ENCODE data around the gene C18orf63.
"Not testable (repeated sequence)": the region's sequence is repeated elsewhere in the genome, so short reads cannot be mapped to it uniquely, and the experiment has no call there.

The C18orf63 gene

DNA sequence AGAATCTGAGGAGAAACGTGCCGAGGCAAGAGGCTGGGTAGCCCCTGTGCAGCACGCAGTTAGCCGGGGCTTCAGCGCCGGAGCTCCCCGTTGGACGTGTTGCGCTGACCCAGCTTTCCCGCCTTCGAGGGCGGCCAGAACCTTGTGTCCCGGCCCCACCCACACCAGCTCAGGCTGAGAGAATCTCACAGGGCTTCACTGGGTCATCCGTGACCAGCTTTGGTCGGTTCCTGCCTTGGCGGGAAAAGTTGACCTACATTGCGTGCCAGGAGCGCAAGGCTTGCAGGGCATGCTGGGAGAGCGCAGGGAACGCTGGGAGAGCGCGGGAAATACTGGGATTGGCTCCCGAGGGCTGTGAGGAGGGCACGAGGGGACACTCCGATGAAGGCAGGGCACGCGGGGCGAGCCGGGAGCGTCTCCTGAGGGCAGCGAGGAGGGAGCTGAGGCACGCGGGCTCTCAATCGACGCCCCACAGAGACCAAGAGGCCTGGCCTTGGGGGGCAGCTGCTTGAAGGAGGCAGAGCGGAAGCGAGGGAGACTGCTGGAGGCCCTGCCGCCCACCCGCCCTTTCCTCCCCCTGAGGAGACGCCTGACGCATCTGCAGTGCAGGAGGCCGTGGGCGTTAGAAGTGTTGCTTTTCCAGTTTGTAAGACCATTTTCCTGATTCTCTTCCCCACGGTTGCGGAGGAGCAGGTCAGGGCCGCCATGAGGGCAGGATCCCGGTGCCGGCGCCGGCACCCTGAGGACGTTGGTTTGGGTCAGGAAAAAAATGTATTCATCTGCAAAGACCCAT, at the start of gene C18orf63:
C18orf63 (plus strand) TSS at position 376 of the 793 bp plus-strand sequence. CDS start 2,027 bp downstream, outside the sequence.
- DNase-seq, result no peak

DNA sequence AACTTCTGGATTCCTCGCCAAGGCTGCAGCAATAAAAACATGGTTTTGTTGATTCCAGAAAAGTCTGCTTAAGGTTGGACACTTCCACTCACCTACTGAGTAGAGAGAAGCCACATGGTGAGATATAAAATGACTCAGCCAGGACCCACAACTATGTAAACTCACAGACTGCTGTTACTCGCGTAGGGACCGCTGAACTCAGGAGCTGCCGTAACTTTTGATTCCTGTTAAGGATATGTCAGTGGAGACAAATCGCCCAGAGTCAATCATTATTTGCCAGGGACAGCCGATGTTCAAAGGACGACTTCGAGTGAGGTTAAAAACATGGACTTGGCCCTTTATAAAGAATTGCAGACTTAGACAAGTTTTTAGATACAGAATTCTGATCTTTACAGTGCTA, 49.5 kb upstream of the C18orf63 start:
- DNase-seq, result no peak

DNA sequence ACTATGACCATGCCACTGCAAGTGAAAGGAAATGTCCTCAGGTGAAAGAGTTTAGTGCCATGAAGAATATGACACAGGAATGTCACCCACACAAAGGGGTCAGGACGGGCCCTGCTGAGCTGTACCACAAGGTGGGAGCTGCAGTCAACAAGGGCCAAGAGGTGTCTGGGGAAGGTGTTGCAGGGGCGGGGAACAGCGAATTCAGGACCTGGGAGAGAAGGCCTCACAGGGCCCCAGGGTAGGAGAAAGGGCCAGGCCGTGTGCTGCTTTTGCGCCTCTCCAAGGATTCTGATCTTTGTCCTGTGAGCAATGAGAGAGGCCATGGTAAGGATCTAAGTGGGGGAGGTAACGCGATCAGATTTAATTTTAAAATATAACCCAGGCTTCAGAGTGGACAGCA, 47.5 kb upstream of the C18orf63 start:
- no peak for DNase-seq

DNA sequence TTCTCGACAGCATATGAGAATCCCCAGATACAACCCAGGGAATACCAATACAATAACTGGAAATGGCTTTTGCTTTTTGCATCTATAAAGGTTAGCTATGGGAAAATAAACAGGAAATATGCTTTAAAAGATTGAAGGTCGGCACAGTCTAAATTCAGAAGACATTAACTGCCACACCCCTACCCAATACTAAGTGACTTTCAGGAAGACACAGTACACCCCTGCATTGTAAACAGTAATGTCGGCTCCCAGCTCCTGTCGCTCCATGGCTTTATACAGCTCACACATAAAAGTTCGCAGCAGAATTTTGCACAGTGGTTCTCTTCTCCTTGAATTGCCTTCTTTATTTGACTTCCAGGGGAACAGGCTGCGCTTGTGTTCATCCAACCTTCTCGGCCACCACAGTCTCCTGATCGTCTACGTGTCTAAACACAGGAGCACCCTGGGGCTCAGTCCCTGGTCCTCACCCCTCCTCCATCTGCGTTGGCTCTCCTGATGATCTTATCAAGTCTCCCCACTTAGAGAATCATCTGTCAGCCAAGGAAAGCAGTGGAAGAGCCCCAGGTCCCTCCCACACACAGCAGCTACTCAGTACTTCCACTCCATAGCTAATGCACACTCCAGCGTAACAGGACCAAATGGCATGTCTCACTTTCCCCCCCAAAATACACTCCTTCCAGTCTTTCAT, 46.6 kb upstream of the C18orf63 start:
- no peak for DNase-seq

DNA sequence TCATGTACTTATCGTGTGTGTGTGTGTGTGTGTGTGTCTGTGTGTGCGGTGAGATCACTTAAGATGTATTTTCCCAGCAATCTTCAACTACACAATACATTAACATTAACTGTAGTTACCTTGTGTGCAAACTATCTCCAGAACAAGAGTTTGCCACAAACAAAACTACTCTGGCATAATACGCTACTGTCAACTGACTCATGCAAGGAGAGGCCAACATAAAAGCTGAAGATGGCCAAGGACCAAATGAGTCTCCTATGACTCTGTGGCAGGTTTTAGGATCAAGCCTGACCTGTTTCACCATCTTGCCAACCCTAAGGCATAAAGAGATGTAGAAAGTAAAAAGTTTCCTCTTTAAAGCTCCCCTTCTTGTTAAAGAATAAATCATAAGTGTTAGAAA, 44.0 kb upstream of the C18orf63 start:
- DNase-seq, result no peak

DNA sequence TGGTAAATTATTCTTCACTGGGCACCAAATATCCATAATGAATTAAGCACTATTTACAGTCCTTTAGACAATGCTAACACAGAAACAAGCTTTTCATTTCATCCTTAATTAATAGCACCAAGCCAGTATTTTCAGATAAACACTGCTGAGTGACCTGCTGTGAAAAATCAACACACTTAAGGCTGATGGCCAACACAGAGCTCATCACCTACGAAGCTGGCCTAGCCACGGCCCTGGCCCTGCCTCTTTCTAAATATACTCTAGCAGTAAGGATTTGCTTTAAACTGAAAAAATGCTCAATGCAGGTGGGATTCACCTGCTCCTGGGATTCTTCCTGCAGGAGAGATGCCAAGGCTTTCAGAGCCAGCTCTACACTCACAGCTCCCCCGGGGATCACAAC, 42.2 kb upstream of the C18orf63 start:
- DNase-seq, result no peak

DNA sequence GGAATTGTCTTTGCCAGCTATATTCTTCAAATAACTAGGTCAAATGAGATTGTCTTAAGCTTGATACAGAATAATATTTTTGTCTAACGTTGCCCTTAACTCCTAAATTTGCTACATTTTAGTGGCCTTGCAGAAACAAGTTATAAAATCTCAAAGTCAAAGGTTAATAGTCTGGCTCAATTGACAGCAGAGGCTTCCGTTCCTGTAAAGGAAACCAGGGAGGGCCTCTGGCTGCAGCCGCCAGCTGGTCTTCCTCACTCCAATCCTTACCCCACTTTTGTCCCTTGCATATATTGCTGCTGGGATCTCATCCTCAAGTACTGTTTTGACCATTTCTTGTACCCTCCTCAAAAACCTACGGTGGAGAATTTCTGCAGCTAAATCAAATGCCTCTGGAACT, 40.9 kb upstream of the C18orf63 start:
- DNase-seq, result no peak

DNA sequence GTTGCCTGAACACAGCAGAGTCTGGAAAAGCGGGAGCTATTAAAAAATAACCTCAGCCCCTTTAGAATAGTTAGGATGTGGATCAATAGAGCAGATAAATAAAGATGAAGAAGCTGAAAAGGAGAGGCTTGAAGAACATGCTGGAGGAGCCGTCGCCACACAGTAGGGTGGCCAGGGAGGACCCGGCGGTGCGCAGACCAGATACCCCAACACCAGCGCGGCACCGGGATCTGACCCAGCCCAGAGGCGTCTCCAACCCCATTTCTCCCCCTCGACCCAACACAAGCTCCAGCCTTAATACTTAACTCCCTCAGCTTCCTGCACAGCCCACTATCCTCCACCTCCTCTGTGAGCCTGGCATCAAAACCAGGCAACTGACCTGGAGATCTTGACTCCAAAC, 39.9 kb upstream of the C18orf63 start:
- no peak for DNase-seq

DNA sequence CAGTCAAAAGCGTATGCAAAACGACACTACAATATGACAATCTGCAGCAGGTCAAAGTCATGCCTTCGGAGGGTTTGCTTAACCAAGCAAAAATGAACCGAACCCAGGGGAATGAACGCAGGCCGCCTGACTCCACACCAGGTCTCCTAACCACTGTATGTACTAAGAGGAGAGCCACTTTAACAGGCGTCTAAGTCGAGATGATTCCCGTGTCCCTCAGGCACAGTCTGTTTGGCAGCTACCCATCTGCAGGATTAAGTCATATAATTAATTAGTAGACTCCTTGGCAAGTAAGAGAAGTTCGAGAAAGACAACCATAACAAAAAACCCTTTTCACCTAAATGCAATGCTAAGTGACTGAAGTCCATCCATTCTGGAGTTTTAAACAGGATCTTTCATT, 39.0 kb upstream of the C18orf63 start:
- no peak for DNase-seq

DNA sequence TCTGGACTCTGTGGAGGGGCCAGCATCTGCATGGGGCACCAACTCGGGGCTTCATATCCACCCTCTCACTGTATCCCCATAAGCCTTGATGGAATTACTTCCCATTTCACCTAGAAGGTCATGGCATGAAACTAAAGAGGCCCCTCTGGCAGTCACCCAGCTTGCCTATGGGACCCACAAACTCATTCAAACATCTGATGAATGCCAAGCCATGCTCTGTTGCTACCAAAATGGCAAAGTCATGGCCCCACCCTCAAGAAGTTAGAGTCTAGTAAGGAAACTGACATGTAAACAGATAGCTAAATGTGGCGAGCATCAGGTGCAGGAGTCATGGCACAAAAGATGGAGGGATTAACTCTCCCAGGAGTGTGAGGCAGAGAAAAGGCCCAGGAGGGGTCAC, 38.3 kb upstream of the C18orf63 start:
- DNase-seq, result no peak

DNA sequence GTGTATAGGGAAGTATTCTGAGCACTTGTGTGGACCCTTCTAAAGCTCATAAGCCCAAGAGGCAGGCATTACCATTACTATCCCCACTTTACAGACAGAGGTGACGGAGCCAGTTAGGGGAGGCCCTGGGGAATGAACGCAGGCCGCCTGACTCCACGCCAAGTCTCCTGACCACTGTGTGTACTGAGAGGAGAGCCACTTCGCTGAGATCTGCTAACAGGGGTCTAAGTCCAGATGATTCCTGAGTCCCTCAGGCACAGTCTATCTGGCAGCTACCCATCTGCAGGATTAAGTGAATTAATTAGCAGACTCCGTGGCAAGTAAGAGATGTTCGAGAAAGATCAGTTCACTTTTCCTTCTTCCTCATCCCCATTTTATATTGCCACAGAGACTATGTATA, 37.6 kb upstream of the C18orf63 start:
- DNase-seq, result no peak

DNA sequence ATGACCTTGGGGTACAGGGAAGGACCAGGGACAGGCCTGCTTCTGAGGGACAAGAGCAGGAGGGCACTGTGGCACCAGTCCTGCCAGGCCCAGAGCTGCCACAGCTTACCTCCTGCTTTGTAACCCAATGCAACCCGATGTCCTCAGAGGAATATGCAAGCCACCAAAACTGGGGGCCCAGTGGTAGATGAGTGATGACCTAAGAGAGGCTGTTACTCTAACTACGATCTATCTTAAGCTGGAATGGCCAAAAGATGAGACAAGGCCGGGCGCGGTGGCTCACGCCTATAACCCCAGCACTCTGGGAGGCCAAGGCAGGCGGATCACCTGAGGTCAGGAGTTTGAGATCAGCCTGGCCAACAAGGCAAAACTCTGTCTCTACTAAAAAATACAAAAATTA, 36.7 kb upstream of the C18orf63 start:
- DNase-seq, result no peak

DNA sequence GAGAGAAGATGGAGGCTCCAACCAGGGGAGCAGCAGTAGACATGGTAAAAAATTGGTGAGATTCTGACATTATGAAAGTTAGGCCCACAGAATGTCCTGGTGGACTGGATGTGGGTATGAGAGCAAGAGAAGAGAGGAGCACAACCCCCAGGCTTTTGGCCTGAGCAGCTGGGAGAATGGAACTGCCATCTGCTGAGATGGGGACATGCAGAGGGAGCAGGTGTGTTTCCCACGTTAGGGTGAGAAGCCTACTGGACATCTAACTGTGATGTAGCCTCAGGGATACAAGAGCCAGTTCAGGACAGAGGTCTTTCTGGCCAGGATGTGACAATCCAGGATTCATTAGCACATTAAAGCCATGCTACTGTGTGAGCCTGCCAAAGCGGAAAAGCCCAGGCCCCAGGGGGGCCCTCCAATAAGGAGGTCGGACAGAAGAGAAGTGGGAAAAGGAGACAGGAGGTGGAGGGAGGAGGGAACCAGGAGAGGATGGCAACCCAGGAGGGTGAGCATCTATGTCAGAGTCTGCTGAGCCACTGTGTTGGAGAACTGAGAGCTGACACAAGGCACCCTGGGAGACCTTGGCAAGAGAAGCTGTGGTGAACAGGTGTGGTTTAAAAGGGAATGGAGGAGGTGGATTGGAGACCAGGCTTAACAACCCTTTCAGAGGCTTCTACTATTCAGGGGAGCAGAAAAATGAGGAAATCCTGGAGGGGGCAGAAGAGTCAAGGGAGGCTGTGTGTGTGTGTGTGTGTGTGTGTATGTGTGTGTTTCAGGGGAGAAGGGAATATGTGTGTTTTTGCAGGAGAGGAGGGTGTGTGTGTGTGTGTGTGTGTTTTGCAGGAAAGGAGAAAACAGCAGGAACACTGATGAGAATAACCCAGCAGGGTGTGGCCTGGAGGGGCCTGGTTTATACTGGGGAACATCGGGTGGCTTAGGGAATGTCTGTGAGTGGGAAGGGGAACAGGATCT, 34.3 kb upstream of the C18orf63 start:
- DNase-seq, result no peak

DNA sequence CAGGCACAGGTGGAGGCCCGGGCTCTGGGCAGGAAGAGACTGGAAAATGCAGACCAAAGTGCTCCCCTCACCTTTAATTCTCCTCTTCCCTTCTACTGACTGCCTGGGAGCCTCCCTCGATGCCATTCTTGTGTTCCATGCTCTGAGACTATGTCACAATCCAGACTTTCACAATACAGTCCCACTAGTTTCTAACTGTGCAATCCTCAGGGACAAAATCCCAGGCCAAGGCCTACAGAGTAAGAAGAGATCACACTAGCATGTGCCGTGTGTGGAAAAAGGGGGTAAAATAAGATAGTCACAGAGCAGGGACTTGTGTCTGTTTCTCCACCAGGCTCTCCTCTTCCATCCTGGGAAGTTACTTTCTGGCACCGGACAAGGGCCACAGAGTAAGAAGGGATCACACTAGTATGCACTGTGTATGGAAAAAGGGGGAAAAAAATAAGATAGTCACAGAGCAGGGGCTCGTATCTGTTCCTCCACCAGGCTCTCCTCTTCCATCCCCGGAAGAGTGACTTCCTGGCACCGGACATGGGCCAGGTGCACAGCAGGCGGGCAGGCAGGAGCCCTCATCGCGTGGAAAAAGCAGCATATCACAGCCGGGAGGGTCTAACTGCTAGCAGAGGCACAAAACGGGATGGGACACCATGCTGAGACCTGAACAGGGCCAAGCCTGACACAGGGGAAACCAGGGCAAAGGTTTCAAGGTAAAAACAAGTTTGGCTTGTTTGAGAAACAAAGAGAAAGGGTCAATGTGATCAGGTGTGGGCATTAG, 33.5 kb upstream of the C18orf63 start:
- DNase-seq, result no peak

DNA sequence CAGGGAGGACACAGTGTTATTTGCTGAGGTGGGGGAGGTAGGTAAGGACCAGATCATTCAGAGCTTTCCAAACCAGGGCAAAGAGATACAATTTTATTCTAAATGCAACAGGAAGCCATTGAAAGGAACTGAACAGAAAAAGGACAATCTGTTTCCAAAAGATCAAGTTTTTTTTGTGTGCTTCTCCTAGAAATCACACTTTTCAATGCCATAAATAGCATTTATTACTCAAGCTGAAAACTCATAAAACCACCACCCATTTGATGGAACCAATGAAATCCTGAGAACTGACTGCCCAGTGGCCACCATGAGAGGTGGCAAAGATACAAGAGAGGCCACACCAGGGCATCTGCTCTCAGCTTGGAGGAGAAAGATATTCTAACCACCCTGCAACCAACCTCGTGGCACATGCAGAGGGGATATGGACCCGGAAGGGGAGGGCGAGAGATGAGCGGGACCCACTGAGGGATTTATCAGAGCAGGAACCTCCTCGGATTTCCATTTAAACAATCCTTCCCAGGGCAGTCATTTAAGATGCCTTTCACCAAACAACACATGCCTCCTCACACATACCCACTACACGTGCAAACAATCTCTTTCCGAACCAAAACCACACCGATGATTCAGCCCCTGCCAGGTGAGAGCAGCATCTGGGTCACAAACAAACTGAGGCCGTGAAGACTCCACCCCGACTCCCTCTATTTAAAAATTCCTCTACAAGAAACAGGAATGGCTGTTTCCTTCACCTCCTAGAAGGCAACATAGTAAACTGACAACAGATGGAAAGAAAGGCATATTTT, 32.7 kb upstream of the C18orf63 start:
- no peak for DNase-seq

DNA sequence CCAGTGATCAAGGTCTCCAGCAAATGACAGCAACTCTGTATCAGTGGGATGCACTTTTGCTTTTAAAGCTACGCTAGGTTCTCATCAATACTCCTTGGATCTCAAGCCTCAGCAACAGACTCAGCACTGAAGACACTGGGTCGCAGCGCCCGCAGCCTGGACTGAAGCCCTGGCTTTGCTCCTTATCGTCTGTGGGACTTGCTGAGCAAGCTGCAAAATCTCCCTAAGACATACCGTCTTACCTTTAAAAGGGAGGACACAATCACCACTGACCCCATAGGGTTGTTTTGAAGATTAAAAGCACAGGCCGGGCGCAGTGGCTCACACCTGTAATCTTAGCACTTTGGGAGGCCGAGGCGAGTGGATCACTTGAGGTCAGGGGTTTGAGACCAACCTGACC, 32.0 kb upstream of the C18orf63 start:
- DNase-seq, result no peak

DNA sequence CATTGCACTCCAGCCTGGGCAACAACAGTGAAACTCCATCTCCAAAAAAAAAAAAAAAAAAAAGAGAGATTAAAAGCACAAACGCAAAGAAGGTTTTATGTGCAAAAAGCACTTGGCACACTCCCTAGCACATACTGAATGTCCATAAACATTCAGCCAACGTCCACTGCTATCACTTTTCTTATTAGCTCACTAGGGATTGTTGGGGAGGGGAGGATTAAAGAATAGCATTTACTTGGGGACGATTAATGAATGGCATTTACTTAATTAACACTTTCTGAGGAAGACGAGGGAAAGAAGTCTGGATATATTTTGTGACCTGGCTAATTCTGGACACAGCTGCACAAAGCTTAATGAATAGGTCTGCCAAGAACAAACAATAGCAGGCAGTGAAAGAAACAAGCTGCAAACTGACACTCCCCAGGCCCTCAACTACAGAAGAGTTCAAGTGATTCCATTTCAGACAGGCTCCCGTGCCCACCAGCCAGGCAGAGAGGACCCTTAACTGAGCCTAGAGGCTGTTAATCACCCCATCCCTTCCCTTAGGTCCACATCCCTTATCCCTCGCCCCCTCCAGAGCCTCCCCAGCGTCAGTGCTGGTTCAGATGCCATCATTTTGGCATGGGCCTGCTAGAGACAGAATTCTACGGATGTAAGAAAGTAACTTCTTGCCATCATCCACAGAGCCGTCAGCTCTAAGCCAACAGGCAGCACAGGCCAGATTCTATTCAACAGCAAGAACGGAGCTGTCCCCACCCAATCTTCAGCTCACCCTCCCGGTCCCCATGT, 31.3 kb upstream of the C18orf63 start:
- no peak for DNase-seq

DNA sequence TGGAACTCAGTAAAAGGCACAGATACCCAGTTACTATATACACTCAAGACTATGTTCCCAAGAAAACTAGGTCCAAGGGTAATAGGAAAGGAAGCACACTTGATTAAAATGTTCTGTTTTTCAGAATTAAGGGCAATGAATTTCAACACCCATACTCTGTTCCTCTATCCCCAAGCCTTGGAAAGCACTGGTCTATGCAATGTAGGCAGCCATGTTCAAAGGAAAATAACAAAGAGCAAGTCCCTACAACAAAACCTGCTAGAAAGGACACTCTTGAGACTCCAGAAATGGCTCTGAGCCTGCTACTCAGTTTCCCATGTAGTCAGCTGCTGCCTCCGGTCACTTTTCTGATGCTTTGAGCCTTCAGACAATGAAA, 30.7 kb upstream of the C18orf63 start:
- DNase-seq, result no peak

DNA sequence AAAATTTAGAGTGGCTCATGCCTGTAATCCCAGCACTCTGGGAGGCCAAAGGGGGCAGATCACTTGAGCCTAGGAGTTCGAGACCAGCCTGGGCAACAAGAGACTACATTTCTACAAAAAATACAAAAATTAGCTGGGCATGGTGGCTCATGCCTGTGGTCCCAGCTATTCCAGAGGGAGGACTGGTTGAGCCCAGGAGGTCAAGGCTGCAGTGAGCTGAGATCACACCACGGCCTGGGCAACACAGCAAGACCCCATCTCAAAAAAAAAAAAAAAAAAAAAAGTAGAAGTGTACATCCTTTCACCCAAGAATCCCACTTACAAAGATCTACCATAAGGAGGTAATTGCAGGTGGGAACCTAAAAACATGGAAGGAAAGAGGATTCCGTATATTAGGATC, 30.1 kb upstream of the C18orf63 start:
- not testable (repeated sequence) for DNase-seq

DNA sequence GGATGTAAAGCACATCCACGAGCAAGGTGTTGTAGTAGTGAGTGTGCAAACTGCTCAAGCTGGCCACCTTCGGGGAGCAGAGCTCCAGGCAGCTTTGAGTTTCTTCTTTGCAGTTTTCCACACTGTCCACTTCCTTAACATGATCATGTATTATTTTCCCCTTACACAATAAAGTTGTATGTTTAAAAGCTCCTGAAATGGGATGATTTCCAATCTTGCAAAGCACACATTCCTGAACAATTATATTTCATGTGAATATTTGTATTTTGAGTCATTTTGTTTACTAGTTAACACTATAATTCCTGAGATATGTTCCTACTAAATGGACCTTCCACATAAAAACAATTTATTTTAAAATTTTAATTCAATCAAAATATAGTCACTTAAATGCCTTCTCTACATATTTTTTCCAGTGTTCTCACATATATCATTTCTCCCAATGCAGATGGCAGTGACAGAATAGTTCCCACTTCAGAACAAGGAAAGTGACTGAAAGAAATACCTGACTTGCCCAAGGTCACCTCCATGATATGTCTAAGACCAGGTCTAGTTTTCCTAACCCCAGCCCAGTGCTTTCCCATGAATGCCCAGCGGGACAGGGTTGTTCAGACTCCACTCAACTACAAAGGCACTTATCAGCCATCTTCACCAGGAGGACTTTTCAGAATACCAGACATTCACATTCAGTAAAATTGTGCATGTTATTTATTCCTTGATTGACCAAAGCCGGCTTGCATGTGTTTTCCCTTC, 29.4 kb upstream of the C18orf63 start:
- no peak for DNase-seq
